ENCODE measurements around the gene CEMIP. TPM values are rescaled to one million over a fixed set of nuclear protein-coding genes. Genes with fewer than 3 reads are reported as not detected.
A peak's percentile ranks its signal among the peaks of the same experiment; 100 is the strongest.

Gene CEMIP
- total and polyA plus RNA-seq, 2 of the 8 experiments (the other 6 are each of a cell fraction or from before 2014, with no cell fraction given), result 0.11 to 0.60 TPM

- TF ChIP-seq CHD2 (IDR thresholded peaks at IDR 0.05; ENCODE audit: low read length) (no peak), BRCA1 (IDR thresholded peaks at IDR 0.05; ENCODE audit: low read depth, low read length) (no peak), GTF2F1 (IDR thresholded peaks at IDR 0.05; ENCODE audit: borderline replicate concordance, low read depth, low read length) (no peak), RAD21 (IDR thresholded peaks at IDR 0.05 in 1 of 2, conservative IDR thresholded peaks at IDR 0.05 in 1 of 2; ENCODE audit: low read depth in 2 of 2, low read length in 2 of 2) (no peak), CTBP2 (IDR thresholded peaks at IDR 0.05; ENCODE audit: borderline replicate concordance, insufficient read depth, insufficient read length, low read length) (no peak), FOSL1 (IDR thresholded peaks at IDR 0.05; ENCODE audit: insufficient read depth, low read depth, low read length) (no peak), ZNF274 (IDR thresholded peaks at IDR 0.05; ENCODE audit: borderline replicate concordance, extremely low read depth, low read length) (no peak), RFX5 (IDR thresholded peaks at IDR 0.05; ENCODE audit: borderline replicate concordance, low read depth, low read length) (no peak), SRF (IDR thresholded peaks at IDR 0.05; ENCODE audit: low read depth, low read length) (no peak), HDAC6 (IDR thresholded peaks at IDR 0.05; ENCODE audit: low read depth, low read length) (no peak), TBP (IDR thresholded peaks at IDR 0.05; ENCODE audit: low read depth, low read length) (peak; percentile 84), POLR2AphosphoS5 (IDR thresholded peaks at IDR 0.05; ENCODE audit: low read depth, low read length) (peak; percentile 98), CBX5 (IDR thresholded peaks at IDR 0.05; ENCODE audit: low read depth, low read length) (no peak), HDAC2 (IDR thresholded peaks at IDR 0.05; ENCODE audit: borderline replicate concordance in 1 of 2, low read depth in 2 of 2, low read length in 2 of 2) (no peak; a peak in 1 of 4 replicates), POU5F1 (IDR thresholded peaks at IDR 0.05; ENCODE audit: low read depth, low read length) (no peak), POLR2A (IDR thresholded peaks at IDR 0.05; ENCODE audit: control extremely low read depth in 1 of 2, low read depth in 2 of 2, low read length in 2 of 2) (peak; percentile 97 to 99), CBX8 (IDR thresholded peaks at IDR 0.05; ENCODE audit: borderline replicate concordance, low read depth, low read length) (no peak), RNF2 (IDR thresholded peaks at IDR 0.05; ENCODE audit: borderline replicate concordance, low read depth, low read length, missing control alignments, poor library complexity, severe bottlenecking) (no peak), CEBPB (IDR thresholded peaks at IDR 0.05; ENCODE audit: low read depth, low read length) (no peak), PHF8 (conservative IDR thresholded peaks at IDR 0.05; ENCODE audit: low read depth, low read length) (peak; percentile 99)
- TF ChIP-seq, protein P1, sequence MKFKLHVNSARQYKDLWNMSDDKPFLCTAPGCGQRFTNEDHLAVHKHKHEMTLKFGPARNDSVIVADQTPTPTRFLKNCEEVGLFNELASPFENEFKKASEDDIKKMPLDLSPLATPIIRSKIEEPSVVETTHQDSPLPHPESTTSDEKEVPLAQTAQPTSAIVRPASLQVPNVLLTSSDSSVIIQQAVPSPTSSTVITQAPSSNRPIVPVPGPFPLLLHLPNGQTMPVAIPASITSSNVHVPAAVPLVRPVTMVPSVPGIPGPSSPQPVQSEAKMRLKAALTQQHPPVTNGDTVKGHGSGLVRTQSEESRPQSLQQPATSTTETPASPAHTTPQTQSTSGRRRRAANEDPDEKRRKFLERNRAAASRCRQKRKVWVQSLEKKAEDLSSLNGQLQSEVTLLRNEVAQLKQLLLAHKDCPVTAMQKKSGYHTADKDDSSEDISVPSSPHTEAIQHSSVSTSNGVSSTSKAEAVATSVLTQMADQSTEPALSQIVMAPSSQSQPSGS (IDR thresholded peaks at IDR 0.05; ENCODE audit: low read length), result no peak
Measured at GRCh38 chr15:80989518-80990478, 210.6 kb downstream of the CEMIP start, which contains the start of gene MESD (continued).
